H9 (cell line): ENCODE data around the gene PDE4DIP. TPM values are rescaled to one million over a fixed set of nuclear protein-coding genes. Genes with fewer than 3 reads are reported as not detected.
"Not testable (repeated sequence)": the region's sequence is repeated elsewhere in the genome, so short reads cannot be mapped to it uniquely, and the experiment has no call there.

Experiments used
- DNase-seq: peaks from one replicate; pipeline ENCODE4 v3.0.0-alpha.2; 2017
- H2AFZ ChIP-seq: one replicate; pipeline ENCODE4 v1.6.1; 2013; ENCODE audit warnings: mild to moderate bottlenecking, low read length, control low read depth, moderate library complexity
- H2AK5ac ChIP-seq: 2 replicates; pipeline ENCODE4 v1.6.1; 2013; ENCODE audit warnings: low read length, control low read depth, mixed read lengths; ENCODE audit not compliant: insufficient read length
- H2BK120ac ChIP-seq: one replicate; pipeline ENCODE4 v1.6.1; 2013; ENCODE audit warnings: low read depth, mild to moderate bottlenecking, low read length, control low read depth, inconsistent platforms; ENCODE audit not compliant: poor library complexity, severe bottlenecking
- H2BK12ac ChIP-seq: 2 replicates; pipeline ENCODE4 v1.6.1; 2013; ENCODE audit warnings: low read length, control low read depth, mixed read lengths, low read depth; ENCODE audit not compliant: insufficient read length
- H2BK15ac ChIP-seq: 2 replicates; pipeline ENCODE4 v1.6.1; 2013; ENCODE audit warnings: low read depth, low read length, control low read depth
- H2BK20ac ChIP-seq: one replicate; pipeline ENCODE4 v1.6.1; 2013; ENCODE audit warnings: low read depth, mild to moderate bottlenecking, low read length, control low read depth, inconsistent platforms; ENCODE audit not compliant: poor library complexity, severe bottlenecking
- H2BK5ac ChIP-seq: 2 replicates; pipeline ENCODE4 v1.6.1; 2013; ENCODE audit warnings: low read length, control low read depth, mixed read lengths; ENCODE audit not compliant: insufficient read length
- H3K14ac ChIP-seq: 2 replicates; pipeline ENCODE4 v1.6.1; 2013; ENCODE audit warnings: low read length, control low read depth; ENCODE audit not compliant: insufficient read depth
- H3K18ac ChIP-seq: 2 replicates; pipeline ENCODE4 v1.6.1; 2013; ENCODE audit warnings: low read depth, mild to moderate bottlenecking, mixed read lengths, low read length, control low read depth; ENCODE audit not compliant: insufficient read length
- H3K23ac ChIP-seq: 2 replicates; pipeline ENCODE4 v1.6.1; 2013; ENCODE audit warnings: low read length, control low read depth, mixed read lengths, low read depth; ENCODE audit not compliant: insufficient read length
- H3K23me2 ChIP-seq: 2 replicates; pipeline ENCODE4 v1.6.1; 2013; ENCODE audit warnings: low read depth, mild to moderate bottlenecking, mixed read lengths, low read length, control low read depth; ENCODE audit not compliant: insufficient read length, poor library complexity, severe bottlenecking
- H3K27ac ChIP-seq: 2 replicates; pipeline ENCODE4 v1.5.1; 2013; ENCODE audit warnings: low read length, control low read depth, mixed read lengths, low read depth; ENCODE audit not compliant: insufficient read length
- H3K27me3 ChIP-seq: 2 replicates; pipeline ENCODE4 v1.6.1; 2013; ENCODE audit warnings: low read length, control low read depth, inconsistent platforms; ENCODE audit not compliant: insufficient read depth
- H3K4ac ChIP-seq: 2 replicates; pipeline ENCODE4 v1.6.1; 2013; ENCODE audit warnings: low read depth, mild to moderate bottlenecking, control low read depth, inconsistent platforms, low read length, moderate library complexity
- H3K4me1 ChIP-seq: 2 replicates; pipeline ENCODE4 v1.6.1; 2013; ENCODE audit warnings: low read length, control low read depth, inconsistent platforms; ENCODE audit not compliant: insufficient read depth
- H3K4me2 ChIP-seq: 2 replicates; pipeline ENCODE4 v1.6.1; 2013; ENCODE audit warnings: low read length, control low read depth, mixed read lengths; ENCODE audit not compliant: insufficient read length, insufficient read depth
- H3K56ac ChIP-seq: 2 replicates; pipeline ENCODE4 v1.6.1; 2013; ENCODE audit warnings: low read depth, mild to moderate bottlenecking, mixed read lengths, low read length, control low read depth; ENCODE audit not compliant: insufficient read length
- H3K79me1 ChIP-seq: 2 replicates; pipeline ENCODE4 v1.6.1; 2013; ENCODE audit warnings: low read depth, mild to moderate bottlenecking, moderate library complexity, low read length, control low read depth, inconsistent platforms; ENCODE audit not compliant: insufficient read depth, poor library complexity, severe bottlenecking
- H3K79me2 ChIP-seq: 2 replicates; pipeline ENCODE4 v1.6.1; 2013; ENCODE audit warnings: low read length, control low read depth, inconsistent platforms; ENCODE audit not compliant: insufficient read depth
- H3K9ac ChIP-seq: 2 replicates; pipeline ENCODE4 v1.6.1; 2013; ENCODE audit warnings: low read length, control low read depth, mixed read lengths; ENCODE audit not compliant: insufficient read length; ENCODE audit errors: extremely low read depth
- H3K9me3 ChIP-seq: one replicate; pipeline ENCODE4 v1.6.1; 2013; ENCODE audit warnings: low read depth, low read length, inconsistent platforms; ENCODE audit not compliant: control insufficient read depth
- H3T11ph ChIP-seq: one replicate; pipeline ENCODE4 v1.6.1; 2013; ENCODE audit warnings: mild to moderate bottlenecking, low read length, control low read depth, inconsistent platforms
- H4K20me1 ChIP-seq: one replicate; pipeline ENCODE4 v1.6.1; 2013; ENCODE audit not compliant: control insufficient read depth, insufficient read length, insufficient read depth
- H4K5ac ChIP-seq: 2 replicates; pipeline ENCODE4 v1.6.1; 2013; ENCODE audit warnings: low read depth, mild to moderate bottlenecking, mixed read lengths, low read length, control low read depth; ENCODE audit not compliant: insufficient read length
- H4K8ac ChIP-seq: replicated peaks from 2 replicates; pipeline ENCODE4 v1.6.1; 2013; ENCODE audit warnings: low read length, control low read depth, mixed read lengths, low read depth; ENCODE audit not compliant: insufficient read length
- H4K91ac ChIP-seq: 2 replicates; pipeline ENCODE4 v1.6.1; 2013; ENCODE audit warnings: low read depth, mild to moderate bottlenecking, moderate library complexity, mixed read lengths, low read length, control low read depth; ENCODE audit not compliant: insufficient read length
- H3K27ac Mint-ChIP-seq, 3 experiments: 2 replicates in 2 of 3; 3 replicates in 1 of 3; pipeline ENCODE4 v1.8.0; 2020 to 2021; ENCODE audit warnings: mixed read lengths in 3 of 3, mild to moderate bottlenecking in 1 of 3, moderate library complexity in 1 of 3
- H3K27me3 Mint-ChIP-seq: 2 replicates; pipeline ENCODE4 v1.8.0; 2021; ENCODE audit warnings: low read depth, mild to moderate bottlenecking, moderate library complexity, mixed read lengths
- H3K36me3 Mint-ChIP-seq, 3 experiments: 2 replicates in 2 of 3; 3 replicates in 1 of 3; pipeline ENCODE4 v1.8.0; 2020 to 2021; ENCODE audit warnings: low read depth in 3 of 3, mixed read lengths in 3 of 3; ENCODE audit not compliant: insufficient read depth in 1 of 3
- H3K4me1 Mint-ChIP-seq, 2 experiments: 2 replicates each; pipeline ENCODE4 v1.8.0; 2020; ENCODE audit warnings: mixed read lengths in 2 of 2
- H3K4me3 Mint-ChIP-seq, 2 experiments: 2 replicates in 1 of 2; 3 replicates in 1 of 2; pipeline ENCODE4 v1.8.0; 2020 to 2021; ENCODE audit warnings: mild to moderate bottlenecking in 2 of 2, mixed read lengths in 2 of 2, moderate library complexity in 1 of 2
- H3K9me3 Mint-ChIP-seq, 2 experiments: 2 replicates in 1 of 2; 3 replicates in 1 of 2; pipeline ENCODE4 v1.8.0; 2020; ENCODE audit warnings: mild to moderate bottlenecking in 2 of 2, mixed read lengths in 2 of 2, moderate library complexity in 1 of 2
- WGBS: extraction: QIAGEN DNeasy Blood & Tissue Kit; methylation state at CpG from one replicate; pipeline ENCODE4 v1.1.7; 2013; ENCODE audit warnings: missing lambda C conversion rate, low lambda C conversion rate, mixed read lengths; ENCODE audit not compliant: insufficient read length; ENCODE audit errors: extremely low coverage; 5-methylcytosine and 5-hydroxymethylcytosine counted together
- total RNA-seq: library from RNA; stranded (reverse); gene quantifications from 2 replicates; pipeline ENCODE4 v1.2.1, GENCODE V29; 2021

PDE4DIP gene
- total RNA-seq, 1 experiment from 2014 or later, result 15.7 TPM

DNA sequence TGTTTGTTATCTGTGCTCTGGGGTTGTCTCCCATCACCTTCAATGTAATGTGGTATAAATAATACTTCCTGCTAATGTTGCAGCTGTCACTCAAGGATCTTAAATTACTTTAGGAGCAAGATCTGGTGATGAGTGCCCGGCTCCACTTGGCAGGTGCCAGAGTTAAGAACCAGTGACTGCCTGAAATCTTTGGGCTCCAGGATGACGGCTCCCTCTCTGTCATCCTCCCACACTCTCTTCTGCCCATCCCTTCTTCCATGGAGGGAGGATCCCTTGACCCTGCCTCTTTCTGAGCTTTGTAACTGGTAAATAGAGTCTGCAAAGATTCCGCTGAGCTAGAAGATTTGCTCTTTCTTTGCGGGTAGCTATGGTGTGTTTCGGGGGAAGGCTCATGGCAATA lies 44.4 kb downstream of the PDE4DIP start:
- not testable (repeated sequence) for H3K27ac Mint-ChIP-seq, H4K20me1 ChIP-seq, H2AK5ac ChIP-seq, H3T11ph ChIP-seq, H3K79me1 ChIP-seq, H3K27me3 ChIP-seq, H3K9me3 ChIP-seq, H3K23me2 ChIP-seq, H3K18ac ChIP-seq, H3K9me3 Mint-ChIP-seq, H3K79me2 ChIP-seq, H4K91ac ChIP-seq, H3K27me3 Mint-ChIP-seq, H3K4ac ChIP-seq, H2BK120ac ChIP-seq, H3K27ac ChIP-seq, H2BK20ac ChIP-seq, DNase-seq, H3K9ac ChIP-seq, H3K4me3 Mint-ChIP-seq, H3K36me3 Mint-ChIP-seq, H3K4me1 Mint-ChIP-seq, H2BK5ac ChIP-seq, H3K23ac ChIP-seq, H2BK12ac ChIP-seq, H3K56ac ChIP-seq, H4K8ac ChIP-seq, H2AFZ ChIP-seq, H4K5ac ChIP-seq, H3K4me1 ChIP-seq, H3K4me2 ChIP-seq, H2BK15ac ChIP-seq, H3K14ac ChIP-seq
- WGBS, result no CpG with 5 or more reads among the region's 5 CpGs

DNA sequence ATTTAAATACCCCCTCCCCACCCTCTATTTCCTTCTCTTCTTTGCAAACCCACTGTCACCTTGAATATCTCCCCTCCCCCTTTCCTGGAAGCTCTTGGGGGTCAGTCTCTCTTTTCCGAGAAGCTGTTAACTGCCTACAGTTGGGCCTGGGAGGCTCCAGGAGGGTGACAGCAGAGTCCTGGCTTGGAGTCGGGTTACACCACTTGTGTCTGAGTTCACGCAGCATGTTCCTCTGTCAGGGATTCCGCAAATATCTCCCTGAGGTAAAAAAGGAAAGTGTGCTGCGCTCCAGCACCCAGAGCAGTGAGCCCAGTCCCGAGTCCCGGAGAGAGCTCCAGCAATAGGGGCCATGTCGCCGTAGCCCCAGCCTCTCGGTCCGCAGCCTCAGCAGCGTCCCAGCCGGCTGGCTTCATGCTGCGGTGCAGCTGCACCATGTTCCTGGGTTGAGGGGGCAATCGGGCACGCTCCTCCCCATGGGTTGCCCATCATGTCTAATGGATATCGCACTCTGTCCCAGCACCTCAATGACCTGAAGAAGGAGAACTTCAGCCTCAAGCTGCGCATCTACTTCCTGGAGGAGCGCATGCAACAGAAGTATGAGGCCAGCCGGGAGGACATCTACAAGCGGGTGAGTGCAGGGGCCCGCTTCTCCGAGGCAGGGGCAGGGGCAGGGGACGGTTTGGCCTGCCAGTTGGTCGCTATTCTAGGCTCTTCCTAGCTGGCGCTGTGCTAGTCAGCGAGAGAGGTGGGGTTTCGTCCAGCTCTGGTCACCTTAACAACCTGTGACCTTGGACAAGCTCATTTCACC lies 45.2 kb downstream of the PDE4DIP start:
- not testable (repeated sequence) for H3K27me3 Mint-ChIP-seq, H3K9ac ChIP-seq, H3K4me2 ChIP-seq, H4K5ac ChIP-seq, H3K27ac ChIP-seq, H3K9me3 ChIP-seq, H3K4me1 ChIP-seq, H3K14ac ChIP-seq, H2BK12ac ChIP-seq, H3K18ac ChIP-seq, DNase-seq, H2AFZ ChIP-seq, H3K4me1 Mint-ChIP-seq, H2BK15ac ChIP-seq, H3K27ac Mint-ChIP-seq, H3T11ph ChIP-seq, H3K23ac ChIP-seq, H3K36me3 Mint-ChIP-seq, H3K56ac ChIP-seq, H4K20me1 ChIP-seq, H2BK120ac ChIP-seq, H3K4me3 Mint-ChIP-seq, H3K4ac ChIP-seq, H4K91ac ChIP-seq, H3K79me1 ChIP-seq, H3K79me2 ChIP-seq, H3K9me3 Mint-ChIP-seq, H2BK20ac ChIP-seq, H2BK5ac ChIP-seq, H3K27me3 ChIP-seq, H3K23me2 ChIP-seq, H2AK5ac ChIP-seq, H4K8ac ChIP-seq
- no CpG with 5 or more reads among the region's 28 CpGs for WGBS
